Upper lobe of right lung (tissue), 1 donor: ENCODE measurements around the gene ENTPD5. TPM values are rescaled to one million over a fixed set of nuclear protein-coding genes. Genes with fewer than 3 reads are reported as not detected.

ENCODE experiments used
- ATAC-seq: fragments of 200-7000 bp; cut with Tn5 transposase; one replicate; pipeline ENCODE4 v1.9.1; 2020; ENCODE audit warnings: mild to moderate bottlenecking, moderate library complexity
- DNase-seq: peaks from one replicate; pipeline ENCODE4 v3.0.0-alpha.2; 2020
- H3K27ac ChIP-seq: fragments of 200-600 bp; one replicate; pipeline ENCODE4 v1.8.0; 2022
- H3K27me3 ChIP-seq: fragments of 200-600 bp; one replicate; pipeline ENCODE4 v1.8.0; 2022; ENCODE audit warnings: mild to moderate bottlenecking
- H3K36me3 ChIP-seq: fragments of 200-600 bp; one replicate; pipeline ENCODE4 v1.8.0; 2022
- H3K4me1 ChIP-seq: fragments of 200-600 bp; one replicate; pipeline ENCODE4 v1.8.0; 2022
- H3K4me3 ChIP-seq: fragments of 200-600 bp; one replicate; pipeline ENCODE4 v1.8.0; 2022; ENCODE audit warnings: mild to moderate bottlenecking
- H3K9me3 ChIP-seq: fragments of 200-600 bp; one replicate; pipeline ENCODE4 v1.8.0; 2022
- intact Hi-C: fragments of 100-400 bp; cut with DNase I; formaldehyde crosslinking; loops from one replicate; pipeline ENCODE4 v1.11.0; 2022
- total RNA-seq: library from RNA; stranded (reverse); fragmentation: NEBNext Ultra II Directional; extraction: Animal tissue kit (Norgen Biotek cat#: 25700); gene quantifications from one replicate; pipeline ENCODE4 v1.2.1, GENCODE V29; 2021
- TF ChIP-seq, protein P1 (sequence below): fragments of 200-600 bp; IDR thresholded peaks from one replicate; pipeline ENCODE4 v1.8.0; 2022; ENCODE audit warnings: antibody characterized with exemption
- donor health status: DM: no; HTN: yes; CAD: no; lungs with severe emphysema.

ENTPD5 gene
- total RNA-seq, 1 donor from 2014 or later = 13.8 TPM

DNA sequence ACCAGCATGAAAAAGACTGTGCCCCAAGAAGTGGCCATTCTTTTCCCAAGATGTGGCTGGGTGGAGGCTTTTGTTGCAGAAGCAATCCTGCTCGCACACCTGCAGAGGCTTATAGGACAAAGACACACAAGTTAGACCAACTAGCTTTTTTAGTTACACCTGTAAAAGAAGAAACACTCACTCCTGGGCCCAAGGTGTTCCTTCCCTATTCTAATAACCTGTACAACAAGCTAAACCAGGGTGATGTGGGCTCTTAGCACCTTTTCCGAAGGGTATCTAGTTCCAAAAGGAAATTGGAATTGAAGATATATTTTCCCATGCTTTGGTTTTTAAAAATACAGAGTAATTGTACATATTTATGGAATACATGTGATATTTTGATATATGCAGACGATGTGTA, 31.0 kb downstream of the ENTPD5 start:
- Histone ChIP-seq H3K27me3 (no peaks in the 10 kb centered on the region), H3K4me3 (no peak overlapping the region), H3K36me3 (peaks cover 24% of the 10 kb centered on the region), H3K9me3 (no peaks in the 10 kb centered on the region), H3K4me1 (no peaks in the 10 kb centered on the region), H3K27ac (no peak overlapping the region)
- DNase-seq (no peak), ATAC-seq (no peak)
- TF ChIP-seq, protein P1, sequence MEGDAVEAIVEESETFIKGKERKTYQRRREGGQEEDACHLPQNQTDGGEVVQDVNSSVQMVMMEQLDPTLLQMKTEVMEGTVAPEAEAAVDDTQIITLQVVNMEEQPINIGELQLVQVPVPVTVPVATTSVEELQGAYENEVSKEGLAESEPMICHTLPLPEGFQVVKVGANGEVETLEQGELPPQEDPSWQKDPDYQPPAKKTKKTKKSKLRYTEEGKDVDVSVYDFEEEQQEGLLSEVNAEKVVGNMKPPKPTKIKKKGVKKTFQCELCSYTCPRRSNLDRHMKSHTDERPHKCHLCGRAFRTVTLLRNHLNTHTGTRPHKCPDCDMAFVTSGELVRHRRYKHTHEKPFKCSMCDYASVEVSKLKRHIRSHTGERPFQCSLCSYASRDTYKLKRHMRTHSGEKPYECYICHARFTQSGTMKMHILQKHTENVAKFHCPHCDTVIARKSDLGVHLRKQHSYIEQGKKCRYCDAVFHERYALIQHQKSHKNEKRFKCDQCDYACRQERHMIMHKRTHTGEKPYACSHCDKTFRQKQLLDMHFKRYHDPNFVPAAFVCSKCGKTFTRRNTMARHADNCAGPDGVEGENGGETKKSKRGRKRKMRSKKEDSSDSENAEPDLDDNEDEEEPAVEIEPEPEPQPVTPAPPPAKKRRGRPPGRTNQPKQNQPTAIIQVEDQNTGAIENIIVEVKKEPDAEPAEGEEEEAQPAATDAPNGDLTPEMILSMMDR = no peak
- intact Hi-C loops = no loop called here

DNA sequence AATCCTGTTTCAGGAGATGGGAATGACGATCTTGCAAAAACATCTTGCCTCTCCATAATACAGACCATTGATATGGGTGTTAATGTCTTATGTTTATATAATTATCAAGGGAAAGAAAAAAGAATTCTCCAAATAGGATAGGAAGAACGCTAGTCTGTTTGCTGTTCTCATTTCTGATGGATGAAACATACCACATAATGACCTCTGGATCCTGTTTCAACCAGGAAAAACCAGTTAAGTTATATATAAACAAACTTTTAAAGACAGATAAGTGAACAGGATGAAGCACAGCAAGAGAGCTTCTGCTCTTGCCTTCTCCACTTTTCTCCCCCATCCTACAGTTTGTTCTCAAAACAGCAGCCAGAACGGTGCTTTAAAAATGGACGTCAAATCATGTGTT, 41.2 kb downstream of the ENTPD5 start:
- Histone ChIP-seq H3K36me3 (peaks cover 25% of the 10 kb centered on the region), H3K4me3 (no peak overlapping the region), H3K27me3 (no peaks in the 10 kb centered on the region), H3K27ac (no peak overlapping the region), H3K4me1 (no peaks in the 10 kb centered on the region), H3K9me3 (no peaks in the 10 kb centered on the region)
- intact Hi-C loops = no loop called here
- DNase-seq (no peak), ATAC-seq (no peak)
- TF ChIP-seq, protein P1 = no peak

DNA sequence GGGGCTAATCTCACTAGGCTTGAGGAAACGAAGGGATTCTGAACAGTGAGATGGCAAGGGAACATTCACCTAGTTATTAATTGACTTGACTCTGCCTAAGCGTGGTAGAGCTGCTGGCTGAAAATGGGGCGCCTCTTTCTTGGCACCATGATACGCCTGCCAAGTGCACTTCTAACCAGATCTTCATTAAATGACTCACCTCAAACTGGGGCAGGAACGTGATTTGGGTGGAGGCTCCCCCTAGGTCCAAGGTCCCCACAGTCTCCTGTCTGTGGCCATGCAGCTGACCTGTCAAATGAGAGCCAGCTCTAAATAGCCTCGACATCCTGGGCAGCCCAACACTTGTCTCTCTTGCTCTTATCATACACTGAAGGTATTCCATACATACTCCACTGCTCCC, 43.0 kb downstream of the ENTPD5 start:
- TF ChIP-seq, protein P1 = no peak
- DNase-seq = no peak
- intact Hi-C loops = no loop called here
- no peak overlapping the region for H3K4me3 ChIP-seq
- no peak overlapping the region for H3K27ac ChIP-seq
- peaks cover 23% of the 10 kb centered on the region for H3K36me3 ChIP-seq
- no peak for ATAC-seq
- no peaks in the 10 kb centered on the region for H3K9me3 ChIP-seq
- H3K4me1 ChIP-seq = no peaks in the 10 kb centered on the region
- H3K27me3 ChIP-seq = no peaks in the 10 kb centered on the region

DNA sequence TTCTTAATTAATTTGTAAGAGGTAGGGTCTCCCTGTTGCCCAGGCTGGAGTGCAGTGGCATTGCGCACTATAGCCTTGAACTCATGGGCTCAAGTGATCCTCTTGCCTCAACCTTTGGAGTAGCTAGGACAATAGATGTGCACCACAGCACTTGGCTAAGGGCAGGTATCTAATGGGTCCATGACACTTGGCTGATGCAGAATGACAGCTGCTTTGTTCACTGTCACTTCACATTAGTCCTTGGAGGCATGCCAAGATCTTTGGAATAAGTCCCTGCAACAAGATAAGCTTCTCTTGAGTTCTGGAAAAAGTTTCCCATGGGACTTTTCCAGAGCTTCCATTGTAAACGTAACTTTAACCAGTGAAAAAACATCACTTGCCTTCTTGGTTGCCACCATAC, 45.6 kb downstream of the ENTPD5 start:
- Histone ChIP-seq H3K27ac (no peak overlapping the region), H3K27me3 (no peaks in the 10 kb centered on the region), H3K4me1 (no peaks in the 10 kb centered on the region), H3K36me3 (peaks cover 45% of the 10 kb centered on the region), H3K4me3 (no peak overlapping the region), H3K9me3 (no peaks in the 10 kb centered on the region)
- ATAC-seq = no peak
- TF ChIP-seq, protein P1 = no peak
- intact Hi-C loops = no loop called here
- no peak for DNase-seq

DNA sequence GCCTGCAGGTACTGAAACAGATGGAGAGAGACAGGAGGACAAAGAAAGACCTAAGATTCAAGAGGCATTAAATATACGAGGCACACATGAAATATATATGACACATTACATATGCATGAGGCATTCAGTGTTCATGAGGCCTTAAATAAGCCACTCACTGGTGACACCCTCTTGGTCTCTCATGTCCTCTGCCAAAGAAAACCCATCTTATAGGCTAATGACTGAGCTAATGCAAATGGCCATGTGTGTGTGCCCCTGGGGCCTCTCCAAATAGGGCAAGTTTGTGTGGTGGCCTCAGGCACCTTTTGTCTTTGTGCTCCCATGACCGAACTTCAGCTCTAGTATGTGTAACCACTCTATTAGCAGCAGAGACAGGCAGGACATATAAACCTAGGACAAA, 50.2 kb downstream of the ENTPD5 start:
- H3K4me3 ChIP-seq = no peak overlapping the region
- no peak for DNase-seq
- intact Hi-C loops = no loop called here
- no peak for ATAC-seq
- TF ChIP-seq, protein P1 = no peak
- peaks cover 57% of the 10 kb centered on the region for H3K36me3 ChIP-seq
- H3K27me3 ChIP-seq = no peaks in the 10 kb centered on the region
- H3K27ac ChIP-seq = no peak overlapping the region
- no peaks in the 10 kb centered on the region for H3K9me3 ChIP-seq
- H3K4me1 ChIP-seq = no peaks in the 10 kb centered on the region

DNA sequence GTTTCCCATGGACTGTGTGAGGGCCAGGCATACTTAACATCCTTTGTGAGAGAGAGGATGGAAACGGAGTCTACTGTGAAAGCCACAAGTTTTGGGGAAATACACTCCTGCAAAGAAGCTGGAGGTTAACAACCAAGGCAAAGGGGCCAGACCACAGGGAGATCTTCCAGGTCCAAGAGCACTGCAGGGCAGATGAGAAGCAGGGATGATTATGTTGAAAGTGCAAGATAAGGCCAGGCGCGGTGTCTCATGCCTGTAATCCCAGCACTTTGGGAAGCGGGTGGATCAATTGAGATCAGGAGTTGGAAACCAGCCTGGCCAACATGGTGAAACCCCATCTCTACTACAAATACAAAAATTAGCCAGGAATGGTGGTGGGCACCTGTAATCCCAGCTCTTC, 53.9 kb downstream of the ENTPD5 start:
- no peaks in the 10 kb centered on the region for H3K9me3 ChIP-seq
- H3K36me3 ChIP-seq = peaks cover 76% of the 10 kb centered on the region
- H3K27ac ChIP-seq = no peak overlapping the region
- H3K27me3 ChIP-seq = no peaks in the 10 kb centered on the region
- DNase-seq (no peak), ATAC-seq (no peak)
- no peak overlapping the region for H3K4me3 ChIP-seq
- intact Hi-C loops = no loop called here
- TF ChIP-seq, protein P1 = no peak
- no peaks in the 10 kb centered on the region for H3K4me1 ChIP-seq
